Measurements from ENCODE around the gene FNIP1.

DNA sequence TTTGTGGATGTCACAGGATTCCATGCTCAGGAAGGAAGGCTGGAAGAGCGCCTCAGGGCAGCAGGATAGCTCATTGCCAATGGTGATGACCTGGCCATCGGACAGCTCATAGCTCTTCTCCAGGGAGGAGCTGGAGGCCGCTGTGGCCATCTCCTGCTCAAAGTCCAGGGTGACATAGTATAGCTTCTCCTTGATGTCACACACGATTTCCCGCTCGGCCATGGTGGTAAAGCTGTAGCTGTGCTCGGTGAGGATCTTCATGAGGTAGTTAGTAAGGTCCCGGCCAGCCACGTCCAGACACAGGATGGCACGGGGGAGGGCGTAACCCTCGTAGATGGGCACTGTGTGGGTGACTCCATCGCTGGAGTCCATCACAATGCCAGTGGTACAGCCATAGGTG is 137.5 kb downstream of the FNIP1 start:
- TF ChIP-seq CTCF (IDR thresholded peaks at IDR 0.05 in 8 of 11, conservative IDR thresholded peaks at IDR 0.05 in 3 of 11) (no peak), POLR2A (IDR thresholded peaks at IDR 0.05) (no peak), POLR2AphosphoS5 (IDR thresholded peaks at IDR 0.05) (peak in 1 of 3 donors; percentile 17)

All from spleen (tissue), 7 donors.